Type B pancreatic cell (in vitro differentiated cells): ENCODE measurements around the gene SPATA6. TPM values are rescaled to one million over a fixed set of nuclear protein-coding genes. Genes with fewer than 3 reads are reported as not detected.
"Not testable (repeated sequence)": the region's sequence is repeated elsewhere in the genome, so short reads cannot be mapped to it uniquely, and the experiment has no call there.

ENCODE experiments used
- DNase-seq: peaks from one replicate; pipeline ENCODE4 v3.0.0; 2021; ENCODE audit warnings: mixed read lengths; ENCODE audit not compliant: unreplicated experiment; ENCODE audit errors: extremely low spot score
- H3K27ac Mint-ChIP-seq: 2 replicates; pipeline ENCODE4 v1.8.0; 2021; ENCODE audit warnings: mild to moderate bottlenecking, mixed read lengths
- H3K27me3 Mint-ChIP-seq: 2 replicates; pipeline ENCODE4 v1.8.0; 2021; ENCODE audit warnings: mixed read lengths
- H3K36me3 Mint-ChIP-seq: 2 replicates; pipeline ENCODE4 v1.8.0; 2021; ENCODE audit warnings: mixed read lengths
- H3K4me1 Mint-ChIP-seq: one replicate; pipeline ENCODE4 v1.8.0; 2021; ENCODE audit warnings: mixed read lengths; ENCODE audit not compliant: unreplicated experiment
- H3K4me3 Mint-ChIP-seq: 2 replicates; pipeline ENCODE4 v1.8.0; 2021; ENCODE audit warnings: mild to moderate bottlenecking, mixed read lengths
- H3K9me3 Mint-ChIP-seq: 2 replicates; pipeline ENCODE4 v1.8.0; 2021; ENCODE audit warnings: mixed read lengths
- CTCF ChIP-seq: fragments of 200-600 bp; sonication (generic); conservative IDR thresholded peaks from 2 replicates; pipeline ENCODE4 v1.5.0; 2021; ENCODE audit warnings: antibody characterized with exemption, mild to moderate bottlenecking
- total RNA-seq: library from RNA; stranded (reverse); gene quantifications from 2 replicates; pipeline ENCODE4 v1.2.1, GENCODE V29; 2021; ENCODE audit warnings: low replicate concordance

SPATA6 gene
- total RNA-seq, 1 donor from 2014 or later: 23.5 TPM

GRCh38 chr1:48492392-48492791 lies 20.4 kb upstream of the SPATA6 start:
- Mint-ChIP-seq H3K27me3 (peaks cover 11% of the 10 kb centered on the region), H3K9me3 (no peaks in the 10 kb centered on the region), H3K36me3 (no peaks in the 10 kb centered on the region), H3K4me3 (no peak overlapping the region), H3K27ac (no peak overlapping the region), H3K4me1 (peaks cover 18% of the 10 kb centered on the region)
- no peak for TF ChIP-seq CTCF
- no peak for DNase-seq

GRCh38 chr1:48488721-48489120 lies 16.7 kb upstream of the SPATA6 start:
- no peak for TF ChIP-seq CTCF
- Mint-ChIP-seq H3K4me1 (peaks cover 9% of the 10 kb centered on the region), H3K27ac (no peak overlapping the region), H3K36me3 (no peaks in the 10 kb centered on the region), H3K27me3 (peaks cover 13% of the 10 kb centered on the region), H3K4me3 (no peak overlapping the region), H3K9me3 (no peaks in the 10 kb centered on the region)
- no peak for DNase-seq

GRCh38 chr1:48480504-48480903 lies 8.5 kb upstream of the SPATA6 start:
- no peak for DNase-seq
- peaks cover 8% of the 10 kb centered on the region for H3K27me3 Mint-ChIP-seq
- H3K4me3 Mint-ChIP-seq: no peak overlapping the region
- no peaks in the 10 kb centered on the region for H3K9me3 Mint-ChIP-seq
- no peaks in the 10 kb centered on the region for H3K36me3 Mint-ChIP-seq
- TF ChIP-seq CTCF: no peak
- no peaks in the 10 kb centered on the region for H3K4me1 Mint-ChIP-seq
- H3K27ac Mint-ChIP-seq: no peak overlapping the region

- H3K9me3 Mint-ChIP-seq, H3K4me1 Mint-ChIP-seq, H3K27ac Mint-ChIP-seq, H3K27me3 Mint-ChIP-seq, DNase-seq, H3K4me3 Mint-ChIP-seq, H3K36me3 Mint-ChIP-seq: not testable (repeated sequence)
Observed at GRCh38 chr1:48480023-48480422, 8.0 kb upstream of the SPATA6 start.

- TF ChIP-seq CTCF: no peak
- Mint-ChIP-seq H3K36me3 (peaks cover 3% of the 10 kb centered on the region), H3K27me3 (no peaks in the 10 kb centered on the region), H3K9me3 (peaks cover 6% of the 10 kb centered on the region), H3K27ac (peak overlapping the region; percentile 91), H3K4me1 (peaks cover 19% of the 10 kb centered on the region), H3K4me3 (peak overlapping the region; percentile 96)
- DNase-seq: no peak
Observed at GRCh38 chr1:48472638-48473037, 634 bp upstream of the SPATA6 start.

- no peaks in the 10 kb centered on the region for H3K27me3 Mint-ChIP-seq
- no peak for DNase-seq
- peak overlapping the region; percentile 89 for H3K27ac Mint-ChIP-seq
- peaks cover 19% of the 10 kb centered on the region for H3K4me1 Mint-ChIP-seq
- no peak for TF ChIP-seq CTCF
- H3K36me3 Mint-ChIP-seq: peaks cover 3% of the 10 kb centered on the region
- peak overlapping the region; percentile 96 for H3K4me3 Mint-ChIP-seq
- H3K9me3 Mint-ChIP-seq: peaks cover 6% of the 10 kb centered on the region
Observed at GRCh38 chr1:48470950-48471690, 884 bp downstream of the SPATA6 start.
